Activated CD8-positive, alpha-beta memory T cell treated with anti-CD3 and anti-CD28 coated beads, Interleukin-2, amount 50 U/mL, for 24 hours (primary cell): ENCODE measurements around the gene ANKRD42.

ENCODE experiments used
- DNase-seq: peaks from one replicate; pipeline ENCODE4 v3.0.0-alpha.2; 2020; ENCODE audit errors: extremely low read depth

Gene ANKRD42

GRCh38 chr11:83287631-83288030 lies 94.1 kb downstream of the ANKRD42 start:
- no peak for DNase-seq

GRCh38 chr11:83292709-83293456 lies 99.4 kb downstream of the ANKRD42 start:
- DNase-seq = peak; percentile 2

- DNase-seq = no peak
Measured at GRCh38 chr11:83293457-83293774, 99.9 kb downstream of the ANKRD42 start.

GRCh38 chr11:83294208-83294607 lies 100.7 kb downstream of the ANKRD42 start:
- no peak for DNase-seq
